H1 (cell line): ENCODE measurements around the gene LGI4.

Experiments
- CHD2 ChIP-seq: IDR thresholded peaks from 2 replicates; pipeline ENCODE4 v1.6.1; 2012; ENCODE audit warnings: low read length, improper control_type of control experiment
- EP300 ChIP-seq, 2 experiments: IDR thresholded peaks; 1 replicate in 1 of 2; 2 replicates in 1 of 2; pipeline ENCODE4 v1.6.1; 2011 to 2012; ENCODE audit warnings: low read depth in 2 of 2, low read length in 2 of 2, mild to moderate bottlenecking in 2 of 2, borderline replicate concordance in 1 of 2, inconsistent platforms in 1 of 2, moderate library complexity in 1 of 2
- POLR2A ChIP-seq, 2 experiments: IDR thresholded peaks; 1 replicate in 1 of 2; 2 replicates in 1 of 2; pipeline ENCODE4 v1.6.1; 2011; ENCODE audit warnings: low read depth in 2 of 2, low read length in 2 of 2, mild to moderate bottlenecking in 2 of 2; ENCODE audit errors: control extremely low read depth in 1 of 2
- RXRA ChIP-seq: IDR thresholded peaks from 2 replicates; pipeline ENCODE4 v1.6.1; 2011; ENCODE audit warnings: low read depth, mild to moderate bottlenecking, low read length, moderate library complexity; ENCODE audit not compliant: insufficient read depth
- SIX5 ChIP-seq: IDR thresholded peaks from 2 replicates; pipeline ENCODE4 v1.6.1; 2011; ENCODE audit warnings: mild to moderate bottlenecking, low read depth, low read length
- SP1 ChIP-seq: IDR thresholded peaks from 2 replicates; pipeline ENCODE4 v1.6.1; 2011; ENCODE audit warnings: low read depth, low read length
- TF ChIP-seq, protein P1 (sequence below), 3 experiments: IDR thresholded peaks; 1 replicate in 2 of 3; 2 replicates in 1 of 3; pipeline versions ENCODE4 v1.5.1 to v1.6.1; 2011; ENCODE audit warnings: low read length in 3 of 3, mild to moderate bottlenecking in 3 of 3, inconsistent platforms in 2 of 3, low read depth in 1 of 3, moderate library complexity in 1 of 3; ENCODE audit not compliant: insufficient read depth in 1 of 3; ENCODE audit errors: control extremely low read depth in 1 of 3
- TF ChIP-seq, protein P2 (sequence below): IDR thresholded peaks from 2 replicates; pipeline ENCODE4 v1.6.1; 2012; ENCODE audit warnings: inconsistent platforms

DNA sequence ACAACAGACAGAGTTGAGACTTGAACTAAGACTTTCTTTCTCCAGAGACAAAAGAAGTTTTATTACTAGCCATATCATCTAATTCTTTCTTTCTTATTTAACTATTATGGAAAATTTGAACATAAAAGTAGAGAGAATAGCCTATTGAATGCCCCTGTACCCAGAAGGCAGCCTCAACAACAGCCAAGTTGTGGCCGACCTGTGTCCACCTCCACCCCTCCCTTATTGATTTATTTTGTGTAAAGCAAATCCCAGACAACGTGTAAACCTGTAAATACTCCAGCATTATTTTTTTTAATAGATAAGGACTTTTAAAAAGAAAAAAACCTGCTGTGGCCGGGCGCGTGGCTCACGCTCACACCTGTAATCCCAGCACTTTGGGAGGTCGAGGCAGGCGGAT, 45.3 kb downstream of the LGI4 start:
- TF ChIP-seq, protein P1, sequence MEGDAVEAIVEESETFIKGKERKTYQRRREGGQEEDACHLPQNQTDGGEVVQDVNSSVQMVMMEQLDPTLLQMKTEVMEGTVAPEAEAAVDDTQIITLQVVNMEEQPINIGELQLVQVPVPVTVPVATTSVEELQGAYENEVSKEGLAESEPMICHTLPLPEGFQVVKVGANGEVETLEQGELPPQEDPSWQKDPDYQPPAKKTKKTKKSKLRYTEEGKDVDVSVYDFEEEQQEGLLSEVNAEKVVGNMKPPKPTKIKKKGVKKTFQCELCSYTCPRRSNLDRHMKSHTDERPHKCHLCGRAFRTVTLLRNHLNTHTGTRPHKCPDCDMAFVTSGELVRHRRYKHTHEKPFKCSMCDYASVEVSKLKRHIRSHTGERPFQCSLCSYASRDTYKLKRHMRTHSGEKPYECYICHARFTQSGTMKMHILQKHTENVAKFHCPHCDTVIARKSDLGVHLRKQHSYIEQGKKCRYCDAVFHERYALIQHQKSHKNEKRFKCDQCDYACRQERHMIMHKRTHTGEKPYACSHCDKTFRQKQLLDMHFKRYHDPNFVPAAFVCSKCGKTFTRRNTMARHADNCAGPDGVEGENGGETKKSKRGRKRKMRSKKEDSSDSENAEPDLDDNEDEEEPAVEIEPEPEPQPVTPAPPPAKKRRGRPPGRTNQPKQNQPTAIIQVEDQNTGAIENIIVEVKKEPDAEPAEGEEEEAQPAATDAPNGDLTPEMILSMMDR (IDR thresholded peaks at IDR 0.05; ENCODE audit: control extremely low read depth in 1 of 3, insufficient read depth in 1 of 3, low read depth in 1 of 3, low read length in 3 of 3): no peak
- no peak for TF ChIP-seq RXRA
- TF ChIP-seq, protein P2, sequence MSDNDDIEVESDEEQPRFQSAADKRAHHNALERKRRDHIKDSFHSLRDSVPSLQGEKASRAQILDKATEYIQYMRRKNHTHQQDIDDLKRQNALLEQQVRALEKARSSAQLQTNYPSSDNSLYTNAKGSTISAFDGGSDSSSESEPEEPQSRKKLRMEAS: no peak
- TF ChIP-seq SP1: no peak
- no peak for TF ChIP-seq CHD2
- TF ChIP-seq POLR2A (IDR thresholded peaks at IDR 0.05; ENCODE audit: control extremely low read depth in 1 of 2, low read depth in 2 of 2, low read length in 2 of 2): no peak
- TF ChIP-seq SIX5: no peak
- no peak for TF ChIP-seq EP300 (IDR thresholded peaks at IDR 0.05; ENCODE audit: borderline replicate concordance in 1 of 2, low read depth in 2 of 2, low read length in 2 of 2)
